KOPT-K1 (cell line): ENCODE results near the gene LRRC40.

Experiments
- H3K27ac ChIP-seq: fragments of 200-600 bp; sonication (generic); 2 replicates; pipeline ENCODE4 v1.5.1; 2016; ENCODE audit warnings: antibody characterized with exemption, mild to moderate bottlenecking, low read depth, low read length; ENCODE audit not compliant: poor library complexity, severe bottlenecking
- H3K36me3 ChIP-seq: fragments of 200-600 bp; sonication (generic); 2 replicates; pipeline ENCODE4 v1.5.1; 2017; ENCODE audit warnings: antibody characterized with exemption, mild to moderate bottlenecking, low read length, moderate library complexity; ENCODE audit not compliant: insufficient read depth
- H3K9me3 ChIP-seq: fragments of 200-600 bp; sonication (generic); 2 replicates; pipeline ENCODE4 v1.5.1; 2017; ENCODE audit warnings: antibody characterized with exemption, low read length, mild to moderate bottlenecking; ENCODE audit not compliant: insufficient read depth, poor library complexity, severe bottlenecking

LRRC40 gene

DNA sequence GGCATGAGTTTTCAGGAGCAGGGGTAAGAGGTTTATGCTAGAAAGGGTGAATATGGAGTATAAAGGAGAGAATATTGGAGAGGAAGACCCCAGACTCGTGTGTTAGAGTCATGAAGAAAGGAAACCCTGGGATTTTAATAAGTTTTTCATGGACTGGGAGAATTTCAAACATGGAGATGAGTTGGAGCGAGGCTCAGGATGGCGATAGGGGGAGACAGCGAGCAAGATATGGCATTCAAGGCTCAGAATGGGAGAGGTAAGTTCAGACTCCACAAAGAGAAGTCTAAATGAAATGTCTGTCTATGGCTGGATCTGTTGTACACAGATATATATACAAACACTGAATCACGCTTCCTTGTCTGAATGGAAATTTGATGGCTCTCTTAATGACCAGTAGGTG lies 92.5 kb downstream of the LRRC40 start:
- Histone ChIP-seq H3K36me3 (no peaks in the 10 kb centered on the region), H3K27ac (no peak overlapping the region)

GRCh38 chr1:70109241-70109640 lies 96.1 kb downstream of the LRRC40 start:
- no peaks in the 10 kb centered on the region for H3K36me3 ChIP-seq
- H3K27ac ChIP-seq = no peak overlapping the region
- H3K9me3 ChIP-seq = no peaks in the 10 kb centered on the region

More for the DNA sequence above, 92.5 kb downstream of the LRRC40 start:
- H3K9me3 ChIP-seq = no peaks in the 10 kb centered on the region

GRCh38 chr1:70103770-70104169 lies 101.6 kb downstream of the LRRC40 start:
- Histone ChIP-seq H3K36me3 (no peaks in the 10 kb centered on the region), H3K27ac (no peak overlapping the region), H3K9me3 (no peaks in the 10 kb centered on the region)

GRCh38 chr1:70101774-70102173 lies 103.6 kb downstream of the LRRC40 start:
- H3K36me3 ChIP-seq = no peaks in the 10 kb centered on the region
- H3K9me3 ChIP-seq = no peaks in the 10 kb centered on the region
- no peak overlapping the region for H3K27ac ChIP-seq

DNA sequence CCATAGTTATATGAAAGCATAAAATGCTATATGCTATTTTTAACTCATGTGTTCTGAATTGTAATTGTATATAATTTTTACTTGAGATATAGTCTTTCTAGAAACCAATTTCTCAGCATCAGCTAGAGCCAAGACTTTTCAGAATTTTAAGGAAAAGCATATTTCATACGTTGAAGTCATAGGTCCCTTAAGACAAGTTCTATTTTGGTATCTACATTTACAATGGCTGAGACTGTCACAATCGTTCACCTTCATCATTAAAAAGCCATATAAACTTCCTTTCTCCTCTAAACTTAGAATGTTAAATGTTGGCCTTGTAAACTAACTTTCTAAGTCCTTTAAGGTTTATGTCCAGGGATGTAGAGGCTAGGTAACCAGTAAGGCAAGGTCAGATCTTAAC lies 104.1 kb downstream of the LRRC40 start:
- Histone ChIP-seq H3K36me3 (no peaks in the 10 kb centered on the region), H3K9me3 (no peaks in the 10 kb centered on the region)

More for the DNA sequence above, 104.1 kb downstream of the LRRC40 start:
- no peak overlapping the region for H3K27ac ChIP-seq
